Glutamatergic neuron (in vitro differentiated cells): ENCODE measurements around the gene FNDC3B. TPM values are rescaled to one million over a fixed set of nuclear protein-coding genes. Genes with fewer than 3 reads are reported as not detected.

Experiments used
- DNase-seq: peaks from one replicate; pipeline ENCODE4 v3.0.0; 2022
- H3K27ac Mint-ChIP-seq: one replicate; pipeline ENCODE4 v1.8.0; 2020; ENCODE audit warnings: mild to moderate bottlenecking, mixed read lengths, inconsistent platforms; ENCODE audit not compliant: unreplicated experiment
- H3K27me3 Mint-ChIP-seq: one replicate; pipeline ENCODE4 v1.8.0; 2020; ENCODE audit warnings: mild to moderate bottlenecking, moderate library complexity, mixed read lengths, inconsistent platforms; ENCODE audit not compliant: unreplicated experiment
- H3K36me3 Mint-ChIP-seq: one replicate; pipeline ENCODE4 v1.8.0; 2020; ENCODE audit warnings: mild to moderate bottlenecking, mixed read lengths, inconsistent platforms; ENCODE audit not compliant: unreplicated experiment
- H3K4me1 Mint-ChIP-seq: one replicate; pipeline ENCODE4 v1.8.0; 2020; ENCODE audit warnings: mild to moderate bottlenecking, low read depth, mixed read lengths, inconsistent platforms; ENCODE audit not compliant: unreplicated experiment
- H3K4me3 Mint-ChIP-seq: one replicate; pipeline ENCODE4 v1.8.0; 2020; ENCODE audit warnings: mild to moderate bottlenecking, mixed read lengths, inconsistent platforms; ENCODE audit not compliant: unreplicated experiment
- H3K9me3 Mint-ChIP-seq: one replicate; pipeline ENCODE4 v1.8.0; 2020; ENCODE audit warnings: mild to moderate bottlenecking, moderate library complexity, mixed read lengths, inconsistent platforms; ENCODE audit not compliant: unreplicated experiment
- total RNA-seq: library from RNA; stranded (reverse); fragmentation: NEBNext Ultra II Directional; extraction: Animal tissue kit (Norgen Biotek cat#: 25700); gene quantifications from one replicate; pipeline ENCODE4 v1.2.1, GENCODE V29; 2021; ENCODE audit not compliant: unreplicated experiment
- TF ChIP-seq, protein P1 (sequence below): fragments of 200-600 bp; sonication (generic); IDR thresholded peaks from one replicate; pipeline ENCODE4 v1.5.0; 2021; ENCODE audit not compliant: partially characterized antibody, unreplicated experiment

Gene FNDC3B
- total RNA-seq, 1 donor from 2014 or later: 11.7 TPM

GRCh38 chr3:172094621-172095557, 55.5 kb downstream of the FNDC3B start:
- TF ChIP-seq, protein P1, sequence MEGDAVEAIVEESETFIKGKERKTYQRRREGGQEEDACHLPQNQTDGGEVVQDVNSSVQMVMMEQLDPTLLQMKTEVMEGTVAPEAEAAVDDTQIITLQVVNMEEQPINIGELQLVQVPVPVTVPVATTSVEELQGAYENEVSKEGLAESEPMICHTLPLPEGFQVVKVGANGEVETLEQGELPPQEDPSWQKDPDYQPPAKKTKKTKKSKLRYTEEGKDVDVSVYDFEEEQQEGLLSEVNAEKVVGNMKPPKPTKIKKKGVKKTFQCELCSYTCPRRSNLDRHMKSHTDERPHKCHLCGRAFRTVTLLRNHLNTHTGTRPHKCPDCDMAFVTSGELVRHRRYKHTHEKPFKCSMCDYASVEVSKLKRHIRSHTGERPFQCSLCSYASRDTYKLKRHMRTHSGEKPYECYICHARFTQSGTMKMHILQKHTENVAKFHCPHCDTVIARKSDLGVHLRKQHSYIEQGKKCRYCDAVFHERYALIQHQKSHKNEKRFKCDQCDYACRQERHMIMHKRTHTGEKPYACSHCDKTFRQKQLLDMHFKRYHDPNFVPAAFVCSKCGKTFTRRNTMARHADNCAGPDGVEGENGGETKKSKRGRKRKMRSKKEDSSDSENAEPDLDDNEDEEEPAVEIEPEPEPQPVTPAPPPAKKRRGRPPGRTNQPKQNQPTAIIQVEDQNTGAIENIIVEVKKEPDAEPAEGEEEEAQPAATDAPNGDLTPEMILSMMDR: no peak
- H3K4me3 Mint-ChIP-seq: no peak overlapping the region

DNA sequence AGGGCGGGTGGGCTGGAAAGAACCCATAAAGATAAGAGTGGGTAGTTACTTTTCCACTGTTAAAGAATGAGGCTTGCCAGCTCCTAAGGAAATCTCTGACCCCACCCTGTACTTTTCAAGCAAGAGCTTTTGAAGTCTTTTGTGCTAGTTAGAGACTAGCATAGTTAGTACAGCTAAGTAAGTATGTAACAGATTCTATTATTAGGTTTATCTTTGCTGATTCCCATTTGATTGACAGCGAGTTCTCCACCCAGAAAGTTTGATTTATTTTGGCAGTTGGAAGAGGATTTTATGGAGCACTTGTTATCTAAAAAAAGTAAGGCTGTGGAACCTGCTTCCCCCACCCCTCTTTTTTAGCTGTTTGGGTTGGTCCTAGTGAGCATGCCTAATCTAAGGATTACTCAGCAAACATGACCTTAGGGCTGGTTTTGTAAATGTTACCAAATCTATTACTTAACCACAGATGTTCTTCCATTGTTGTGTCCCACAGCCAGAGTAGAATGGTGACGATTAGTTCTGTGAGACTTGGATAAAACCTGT, 57.6 kb downstream of the FNDC3B start:
- Mint-ChIP-seq H3K27ac (no peak overlapping the region), H3K4me3 (no peak overlapping the region), H3K4me1 (peaks cover 6% of the 10 kb centered on the region), H3K9me3 (no peaks in the 10 kb centered on the region), H3K27me3 (no peaks in the 10 kb centered on the region), H3K36me3 (no peaks in the 10 kb centered on the region)
- DNase-seq: no peak
- TF ChIP-seq, protein P1: no peak

More at GRCh38 chr3:172094621-172095557, 55.5 kb downstream of the FNDC3B start:
- H3K27me3 Mint-ChIP-seq: no peaks in the 10 kb centered on the region
- H3K4me1 Mint-ChIP-seq: peaks cover 6% of the 10 kb centered on the region
- no peak overlapping the region for H3K27ac Mint-ChIP-seq
- H3K36me3 Mint-ChIP-seq: no peaks in the 10 kb centered on the region
- no peaks in the 10 kb centered on the region for H3K9me3 Mint-ChIP-seq
- DNase-seq: no peak

DNA sequence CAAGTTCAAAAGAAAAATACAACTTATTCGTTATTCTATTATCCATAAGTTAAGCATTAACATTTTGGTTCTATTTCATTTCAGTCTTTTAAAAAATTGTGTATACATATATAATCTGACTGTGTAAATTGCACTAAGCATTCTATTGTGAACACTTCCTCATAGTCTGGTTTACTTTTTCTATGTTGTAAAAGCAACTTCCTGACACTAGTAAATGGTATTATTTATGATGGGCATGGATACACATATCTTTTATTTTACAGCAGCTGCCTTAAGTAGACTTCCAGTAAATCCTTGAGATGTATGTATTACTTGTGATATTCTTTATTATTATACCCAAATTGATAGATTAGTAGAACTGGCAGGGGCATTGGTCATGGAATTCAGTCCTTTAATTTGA, 58.2 kb downstream of the FNDC3B start:
- DNase-seq: no peak
- H3K36me3 Mint-ChIP-seq: no peaks in the 10 kb centered on the region
- H3K4me1 Mint-ChIP-seq: peaks cover 6% of the 10 kb centered on the region
- no peaks in the 10 kb centered on the region for H3K27me3 Mint-ChIP-seq
- no peaks in the 10 kb centered on the region for H3K9me3 Mint-ChIP-seq
- TF ChIP-seq, protein P1: no peak
- H3K27ac Mint-ChIP-seq: no peak overlapping the region
- H3K4me3 Mint-ChIP-seq: no peak overlapping the region

GRCh38 chr3:172098698-172099494, 59.5 kb downstream of the FNDC3B start:
- no peak overlapping the region for H3K4me3 Mint-ChIP-seq
- H3K4me1 Mint-ChIP-seq: peaks cover 9% of the 10 kb centered on the region
- H3K36me3 Mint-ChIP-seq: no peaks in the 10 kb centered on the region
- DNase-seq: no peak
- H3K27me3 Mint-ChIP-seq: no peaks in the 10 kb centered on the region
- H3K9me3 Mint-ChIP-seq: no peaks in the 10 kb centered on the region
- TF ChIP-seq, protein P1: no peak
- no peak overlapping the region for H3K27ac Mint-ChIP-seq
